DOHH2 (cell line): Measurements from ENCODE around the gene SCARB2.

Experiments used
- H3F3A ChIP-seq: fragments of 200-600 bp; sonication (generic), shearing (Covaris generic); 2 replicates; pipeline ENCODE4 v1.6.0; 2016; ENCODE audit warnings: antibody characterized with exemption, mild to moderate bottlenecking; ENCODE audit not compliant: control insufficient read depth, insufficient read depth
- H3K27ac ChIP-seq: fragments of 200-600 bp; sonication (generic); 2 replicates; pipeline ENCODE4 v1.5.1; 2014; ENCODE audit warnings: low read depth, mild to moderate bottlenecking, low read length, moderate library complexity
- H3K27me3 ChIP-seq: fragments of 200-600 bp; sonication (generic); 2 replicates; pipeline ENCODE4 v1.6.1; 2014; ENCODE audit warnings: mild to moderate bottlenecking, low read length, mixed read lengths; ENCODE audit not compliant: control insufficient read depth
- H3K36me3 ChIP-seq: fragments of 200-600 bp; sonication (generic); 2 replicates; pipeline ENCODE4 v1.6.1; 2014; ENCODE audit warnings: mild to moderate bottlenecking, low read length, moderate library complexity, mixed read lengths; ENCODE audit not compliant: control insufficient read depth
- H3K4me1 ChIP-seq: fragments of 200-600 bp; sonication (generic); 2 replicates; pipeline ENCODE4 v1.6.1; 2014; ENCODE audit warnings: mild to moderate bottlenecking, low read length, mixed read lengths; ENCODE audit not compliant: control insufficient read depth
- H3K4me2 ChIP-seq: fragments of 200-600 bp; sonication (generic); 2 replicates; pipeline ENCODE4 v1.6.0; 2014; ENCODE audit warnings: mild to moderate bottlenecking, low read length, moderate library complexity
- H3K4me3 ChIP-seq: fragments of 200-600 bp; sonication (generic); 2 replicates; pipeline ENCODE4 v1.5.1; 2014; ENCODE audit warnings: mild to moderate bottlenecking, low read length, mixed read lengths
- H3K79me2 ChIP-seq: fragments of 200-600 bp; sonication (generic); 2 replicates; pipeline ENCODE4 v1.6.1; 2014; ENCODE audit warnings: mild to moderate bottlenecking, low read length, mixed read lengths; ENCODE audit not compliant: control insufficient read depth
- H3K9me2 ChIP-seq: fragments of 200-600 bp; sonication (generic); replicated peaks from 2 replicates; pipeline ENCODE4 v1.6.1; 2014; ENCODE audit warnings: mild to moderate bottlenecking, low read length, mixed read lengths; ENCODE audit not compliant: control insufficient read depth
- H3K9me3 ChIP-seq: fragments of 200-600 bp; sonication (generic); 2 replicates; pipeline ENCODE4 v1.6.1; 2014; ENCODE audit warnings: antibody characterized with exemption, low read length, mixed read lengths; ENCODE audit not compliant: control insufficient read depth, insufficient read depth
- H4K20me1 ChIP-seq: fragments of 200-600 bp; sonication (generic); 2 replicates; pipeline ENCODE4 v1.6.0; 2014; ENCODE audit warnings: low read depth, mild to moderate bottlenecking, antibody characterized with exemption, low read length, moderate library complexity; ENCODE audit not compliant: control insufficient read depth, insufficient read depth
- EZH2phosphoT487 ChIP-seq: fragments of 200-600 bp; sonication (generic); IDR thresholded peaks from 2 replicates; pipeline ENCODE4 v1.6.1; 2017; ENCODE audit warnings: borderline replicate concordance, mild to moderate bottlenecking, antibody characterized with exemption, low read length, moderate library complexity, mixed read lengths
- TF ChIP-seq, protein P1 (sequence below): fragments of 200-600 bp; sonication (generic); IDR thresholded peaks from one replicate; pipeline ENCODE4 v1.5.1; 2014; ENCODE audit warnings: antibody characterized with exemption, mild to moderate bottlenecking, low read depth, low read length; ENCODE audit not compliant: poor library complexity, severe bottlenecking

SCARB2 gene

GRCh38 chr4:76233967-76234678 lies 20.5 kb upstream of the SCARB2 start:
- no peaks in the 10 kb centered on the region for H3K36me3 ChIP-seq
- no peaks in the 10 kb centered on the region for H3K4me1 ChIP-seq

GRCh38 chr4:76233529-76233928 lies 19.9 kb upstream of the SCARB2 start:
- Histone ChIP-seq H3K4me3 (no peak overlapping the region), H3K4me2 (no peak overlapping the region)

More at GRCh38 chr4:76233967-76234678, 20.5 kb upstream of the SCARB2 start:
- no peak for TF ChIP-seq EZH2phosphoT487
- Histone ChIP-seq H3K79me2 (no peaks in the 10 kb centered on the region), H3K27me3 (no peaks in the 10 kb centered on the region), H3K9me3 (no peaks in the 10 kb centered on the region), H3K9me2 (no peaks in the 10 kb centered on the region), H3K4me3 (no peak overlapping the region), H3F3A (no peaks in the 10 kb centered on the region), H3K27ac (no peak overlapping the region), H3K4me2 (no peak overlapping the region), H4K20me1 (no peaks in the 10 kb centered on the region)

DNA sequence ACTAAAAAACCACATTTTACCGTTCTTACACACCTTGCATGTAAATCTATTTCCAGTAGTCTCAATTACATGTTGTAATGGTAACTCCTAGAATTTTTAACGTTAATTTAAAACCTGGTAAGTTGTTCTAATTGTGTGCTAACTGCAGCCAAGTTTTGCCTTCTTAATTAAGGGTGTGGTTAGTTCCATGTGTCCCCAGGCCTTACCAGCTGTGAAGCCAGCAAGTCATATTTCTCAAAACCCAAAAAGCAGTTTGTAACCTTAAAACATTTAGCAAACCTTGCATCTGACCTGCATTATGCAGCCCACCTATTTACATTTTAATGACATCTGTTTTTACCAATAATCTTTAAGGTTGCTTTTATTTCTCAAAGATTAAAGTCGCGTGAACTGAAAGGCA lies 19.5 kb upstream of the SCARB2 start:
- no peaks in the 10 kb centered on the region for H3K27me3 ChIP-seq
- H3K36me3 ChIP-seq = no peaks in the 10 kb centered on the region
- H3K27ac ChIP-seq = no peak overlapping the region
- H3K4me2 ChIP-seq = no peak overlapping the region
- no peaks in the 10 kb centered on the region for H3K9me3 ChIP-seq
- H4K20me1 ChIP-seq = no peaks in the 10 kb centered on the region
- no peaks in the 10 kb centered on the region for H3F3A ChIP-seq
- TF ChIP-seq EZH2phosphoT487 = no peak
- TF ChIP-seq, protein P1, sequence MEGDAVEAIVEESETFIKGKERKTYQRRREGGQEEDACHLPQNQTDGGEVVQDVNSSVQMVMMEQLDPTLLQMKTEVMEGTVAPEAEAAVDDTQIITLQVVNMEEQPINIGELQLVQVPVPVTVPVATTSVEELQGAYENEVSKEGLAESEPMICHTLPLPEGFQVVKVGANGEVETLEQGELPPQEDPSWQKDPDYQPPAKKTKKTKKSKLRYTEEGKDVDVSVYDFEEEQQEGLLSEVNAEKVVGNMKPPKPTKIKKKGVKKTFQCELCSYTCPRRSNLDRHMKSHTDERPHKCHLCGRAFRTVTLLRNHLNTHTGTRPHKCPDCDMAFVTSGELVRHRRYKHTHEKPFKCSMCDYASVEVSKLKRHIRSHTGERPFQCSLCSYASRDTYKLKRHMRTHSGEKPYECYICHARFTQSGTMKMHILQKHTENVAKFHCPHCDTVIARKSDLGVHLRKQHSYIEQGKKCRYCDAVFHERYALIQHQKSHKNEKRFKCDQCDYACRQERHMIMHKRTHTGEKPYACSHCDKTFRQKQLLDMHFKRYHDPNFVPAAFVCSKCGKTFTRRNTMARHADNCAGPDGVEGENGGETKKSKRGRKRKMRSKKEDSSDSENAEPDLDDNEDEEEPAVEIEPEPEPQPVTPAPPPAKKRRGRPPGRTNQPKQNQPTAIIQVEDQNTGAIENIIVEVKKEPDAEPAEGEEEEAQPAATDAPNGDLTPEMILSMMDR = no peak
- no peaks in the 10 kb centered on the region for H3K79me2 ChIP-seq
- H3K9me2 ChIP-seq = no peaks in the 10 kb centered on the region
- no peak overlapping the region for H3K4me3 ChIP-seq
- no peaks in the 10 kb centered on the region for H3K4me1 ChIP-seq

More at GRCh38 chr4:76233529-76233928, 19.9 kb upstream of the SCARB2 start:
- Histone ChIP-seq H3F3A (no peaks in the 10 kb centered on the region), H3K27me3 (no peaks in the 10 kb centered on the region), H3K9me2 (no peaks in the 10 kb centered on the region), H3K4me1 (no peaks in the 10 kb centered on the region), H3K9me3 (no peaks in the 10 kb centered on the region), H3K79me2 (no peaks in the 10 kb centered on the region), H3K36me3 (no peaks in the 10 kb centered on the region), H4K20me1 (no peaks in the 10 kb centered on the region), H3K27ac (no peak overlapping the region)
- TF ChIP-seq EZH2phosphoT487 = no peak
- TF ChIP-seq, protein P1 = no peak

- no peak overlapping the region for H3K4me2 ChIP-seq
- TF ChIP-seq, protein P1 = no peak
- no peak for TF ChIP-seq EZH2phosphoT487
- H3F3A ChIP-seq = no peaks in the 10 kb centered on the region
- H4K20me1 ChIP-seq = no peaks in the 10 kb centered on the region
- no peaks in the 10 kb centered on the region for H3K27me3 ChIP-seq
- no peaks in the 10 kb centered on the region for H3K9me2 ChIP-seq
- H3K4me3 ChIP-seq = no peak overlapping the region
- H3K36me3 ChIP-seq = no peaks in the 10 kb centered on the region
- no peak overlapping the region for H3K27ac ChIP-seq
- no peaks in the 10 kb centered on the region for H3K4me1 ChIP-seq
- H3K9me3 ChIP-seq = no peaks in the 10 kb centered on the region
- H3K79me2 ChIP-seq = no peaks in the 10 kb centered on the region
These were observed 19.1 kb upstream of the SCARB2 start for GRCh38 chr4:76232681-76233080.
